GM19099 (cell line): ENCODE data around the gene FLT3.

Experiments used
- POLR2A ChIP-seq: IDR thresholded peaks from 3 replicates; pipeline ENCODE4 v1.6.1; 2011; ENCODE audit warnings: low read depth; ENCODE audit not compliant: insufficient read length; ENCODE audit errors: extremely low read depth

The FLT3 gene

DNA sequence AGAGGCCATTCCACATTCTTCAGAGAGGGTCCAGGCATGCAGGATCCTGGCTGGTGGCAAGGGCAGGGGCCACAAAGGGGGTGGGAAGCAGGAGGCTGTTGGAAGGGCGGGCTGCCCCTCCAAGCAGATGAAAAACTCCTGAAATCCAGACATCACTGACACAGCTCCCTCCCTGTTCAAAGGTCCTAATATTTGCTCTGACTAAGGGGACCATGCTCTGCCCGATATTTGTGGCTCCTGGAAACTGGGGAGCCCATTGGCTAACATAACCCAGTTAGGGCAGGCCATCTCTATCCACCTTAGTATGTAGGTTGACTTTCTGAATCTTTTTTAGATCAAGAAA, 127.9 kb downstream of the FLT3 start:
- no peak for TF ChIP-seq POLR2A

DNA sequence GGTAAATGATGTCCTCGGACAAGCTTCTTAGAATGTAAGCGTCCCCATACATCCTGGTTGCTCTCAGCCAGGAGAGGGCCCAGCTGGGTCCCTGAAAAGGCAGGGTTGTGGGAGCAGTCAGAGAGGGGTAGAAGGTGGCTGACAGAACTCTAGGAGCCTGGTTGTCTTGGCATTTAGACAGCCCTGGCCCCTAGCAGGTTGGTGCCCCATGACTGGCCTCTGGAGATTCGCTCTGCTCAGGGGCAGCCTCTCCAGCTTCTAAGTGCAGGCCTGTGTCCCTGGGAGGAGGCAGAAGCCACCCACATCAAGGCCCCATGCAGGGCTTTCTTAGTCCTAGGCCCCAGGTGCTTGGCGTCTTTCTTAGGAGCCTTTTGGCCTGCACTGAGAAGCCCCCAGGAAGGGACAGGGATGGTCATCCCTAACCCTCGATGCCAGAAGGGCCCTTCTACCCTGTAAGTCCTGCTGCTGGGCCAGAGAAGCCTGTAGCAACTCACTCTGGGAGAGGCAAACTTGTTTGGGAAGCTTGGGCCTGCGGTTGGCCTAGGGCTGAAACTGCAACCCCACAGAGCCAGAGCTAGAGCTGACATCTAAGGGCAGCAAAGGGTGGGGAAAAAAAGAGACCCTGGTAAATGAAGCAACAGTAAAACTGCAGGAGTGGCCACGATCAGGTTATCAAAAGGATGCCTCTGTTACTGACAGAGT, 128.4 kb downstream of the FLT3 start:
- TF ChIP-seq POLR2A: no peak

DNA sequence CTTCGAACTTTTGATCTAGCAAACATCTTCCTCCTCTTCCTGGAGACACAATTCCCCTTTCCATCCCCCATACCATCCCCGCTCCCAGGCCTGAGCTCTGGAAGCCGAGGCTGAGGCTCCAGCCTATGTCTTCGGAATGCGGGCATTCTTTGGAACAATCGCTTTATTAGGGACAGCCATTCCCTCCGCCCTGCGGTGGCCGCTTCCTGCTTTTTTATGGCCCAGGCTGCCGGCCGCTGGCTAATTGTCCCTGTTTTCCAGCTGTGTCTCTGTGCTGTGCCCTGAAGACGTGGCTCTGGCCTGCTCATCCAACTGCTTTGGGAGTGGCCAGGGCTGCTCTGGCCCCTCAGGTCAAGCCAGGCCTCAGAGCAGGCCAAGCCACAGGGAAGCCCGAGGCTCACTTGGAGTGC, 129.1 kb downstream of the FLT3 start:
- no peak for TF ChIP-seq POLR2A

DNA sequence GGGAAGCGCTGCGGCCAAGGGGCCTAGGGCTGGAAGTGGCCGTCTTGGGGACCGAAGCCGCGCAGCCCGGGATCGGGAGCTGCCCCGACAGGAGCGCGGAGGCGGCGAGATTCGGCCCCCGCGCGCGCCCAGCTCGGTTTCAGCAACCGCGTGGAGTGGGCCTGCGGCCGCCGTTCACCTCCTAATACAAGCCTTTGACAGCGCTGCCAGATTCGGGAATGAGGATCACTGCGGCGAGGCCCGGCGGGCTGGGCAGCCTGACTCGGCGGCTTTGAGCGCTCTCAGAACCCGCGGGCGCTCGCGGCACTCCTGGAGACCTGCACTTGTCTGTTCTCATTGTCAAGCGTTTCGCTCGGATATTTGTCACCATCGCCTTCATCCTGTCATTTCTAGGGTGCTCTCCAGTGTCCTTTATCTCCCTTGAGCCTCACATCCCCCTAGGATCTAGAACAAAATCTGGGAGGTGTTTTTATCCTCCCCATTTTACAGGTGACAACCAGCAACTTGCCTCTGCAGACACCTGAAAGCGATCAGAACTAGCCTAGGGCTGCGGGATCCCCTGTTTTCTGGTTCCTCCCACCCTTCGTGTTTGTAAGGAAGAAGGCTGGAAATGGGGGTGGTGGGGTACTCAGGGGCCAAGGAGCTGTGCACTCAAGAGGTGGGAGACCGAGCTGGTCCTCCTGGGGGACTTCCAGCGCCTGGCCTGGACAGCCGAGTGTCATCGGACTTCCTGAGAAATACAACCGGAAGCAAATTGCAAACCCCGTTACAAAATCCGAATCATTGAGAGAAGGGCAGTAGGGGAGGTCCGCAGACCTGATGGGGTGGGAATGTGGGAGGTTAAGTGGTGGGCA, 129.8 kb downstream of the FLT3 start:
- no peak for TF ChIP-seq POLR2A

DNA sequence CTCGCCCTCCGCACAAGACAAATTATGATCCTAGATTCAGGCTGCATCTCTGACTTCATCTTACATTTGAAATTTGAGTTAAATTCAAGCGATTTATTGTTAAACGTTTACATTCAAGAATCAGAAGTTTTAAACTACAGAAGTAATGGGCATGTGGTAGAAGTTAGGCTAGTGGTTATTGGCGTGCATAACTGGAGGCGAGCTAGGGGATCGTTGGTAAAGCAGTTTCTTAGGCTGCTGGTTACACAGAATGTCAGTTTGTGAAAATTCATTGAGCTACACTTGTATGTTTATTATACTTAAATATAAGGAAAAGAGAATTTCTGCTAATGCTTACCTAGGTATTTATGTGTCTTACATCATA, 130.5 kb downstream of the FLT3 start:
- no peak for TF ChIP-seq POLR2A

DNA sequence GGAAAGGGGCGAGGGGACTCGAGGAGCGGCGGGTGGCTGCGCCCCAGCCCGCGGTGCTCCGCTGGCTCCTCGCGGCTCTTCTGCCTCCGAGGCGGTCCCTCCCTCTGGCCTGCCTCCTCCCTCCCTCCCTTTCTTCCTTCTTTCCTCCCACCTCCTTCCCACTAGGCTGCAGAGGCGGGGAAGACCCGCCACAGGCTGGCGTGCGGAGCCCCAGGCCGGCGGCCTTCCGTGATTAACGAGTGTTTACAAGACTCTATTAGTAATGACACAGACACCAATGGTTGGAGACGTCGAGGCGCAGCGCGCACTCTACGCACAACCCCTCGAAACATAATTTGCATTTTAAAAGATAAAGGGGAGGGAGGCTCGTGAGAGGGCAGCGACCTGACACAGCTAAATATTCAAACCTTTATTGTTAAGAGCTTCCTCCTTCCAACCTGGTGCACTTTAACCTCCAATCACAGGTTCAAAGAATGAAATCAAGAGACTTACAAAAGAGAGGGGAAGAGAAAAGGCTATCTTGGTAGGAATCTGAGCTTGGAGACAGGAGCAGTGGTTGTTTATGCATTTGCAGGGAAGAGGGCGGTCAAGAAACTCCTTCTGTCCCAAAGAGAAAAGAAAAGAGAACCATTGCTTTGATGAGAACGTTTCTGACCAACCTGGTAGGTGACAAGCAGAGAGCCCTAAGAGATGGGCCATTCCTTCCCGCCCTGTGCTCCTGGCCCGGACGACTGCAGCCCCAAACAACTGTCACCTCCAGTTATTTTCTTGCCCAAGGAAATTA, 131.1 kb downstream of the FLT3 start, which contains the start of gene CDX2:
Gene CDX2, minus strand, starts transcription at position 234 of the 784 bp plus-strand sequence. CDS start 309 bp downstream, outside the sequence.
- no peak for TF ChIP-seq POLR2A

DNA sequence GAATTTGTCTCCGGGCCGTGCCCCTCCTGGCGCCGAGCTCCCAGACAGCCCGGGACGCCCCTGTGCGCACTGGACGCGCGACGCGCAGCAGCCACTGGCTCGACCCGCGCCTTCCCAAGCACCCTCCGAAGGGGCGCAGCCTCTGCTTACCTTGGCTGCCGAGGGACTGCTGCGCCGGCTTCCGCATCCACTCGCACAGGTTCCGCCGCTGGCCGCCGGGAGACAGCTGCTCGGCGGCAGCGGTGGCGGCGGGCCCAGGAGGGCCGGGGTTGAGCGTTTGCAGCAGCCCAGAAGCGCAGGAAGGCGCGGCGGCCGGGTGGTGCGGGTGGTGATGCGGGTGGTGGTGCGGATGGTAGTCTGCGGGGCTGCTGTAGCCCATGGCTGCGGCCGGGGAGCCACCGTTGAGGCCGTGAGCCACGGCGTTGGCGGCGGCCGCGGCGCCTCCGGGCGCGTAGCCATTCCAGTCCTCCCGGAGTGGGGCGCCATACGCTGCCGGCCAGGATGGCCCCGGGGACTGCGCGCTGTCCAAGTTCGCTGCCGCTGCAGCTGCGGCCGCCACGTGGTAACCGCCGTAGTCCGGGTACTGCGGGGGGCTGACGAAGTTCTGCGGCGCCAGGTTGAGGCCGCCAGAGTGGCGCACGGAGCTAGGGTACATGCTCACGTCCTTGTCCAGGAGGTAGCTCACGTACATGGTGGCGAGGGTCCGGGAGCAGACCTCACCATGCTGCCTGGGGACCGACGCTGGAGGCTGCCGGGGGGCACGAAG, 131.9 kb downstream of the FLT3 start:
- TF ChIP-seq POLR2A: no peak

DNA sequence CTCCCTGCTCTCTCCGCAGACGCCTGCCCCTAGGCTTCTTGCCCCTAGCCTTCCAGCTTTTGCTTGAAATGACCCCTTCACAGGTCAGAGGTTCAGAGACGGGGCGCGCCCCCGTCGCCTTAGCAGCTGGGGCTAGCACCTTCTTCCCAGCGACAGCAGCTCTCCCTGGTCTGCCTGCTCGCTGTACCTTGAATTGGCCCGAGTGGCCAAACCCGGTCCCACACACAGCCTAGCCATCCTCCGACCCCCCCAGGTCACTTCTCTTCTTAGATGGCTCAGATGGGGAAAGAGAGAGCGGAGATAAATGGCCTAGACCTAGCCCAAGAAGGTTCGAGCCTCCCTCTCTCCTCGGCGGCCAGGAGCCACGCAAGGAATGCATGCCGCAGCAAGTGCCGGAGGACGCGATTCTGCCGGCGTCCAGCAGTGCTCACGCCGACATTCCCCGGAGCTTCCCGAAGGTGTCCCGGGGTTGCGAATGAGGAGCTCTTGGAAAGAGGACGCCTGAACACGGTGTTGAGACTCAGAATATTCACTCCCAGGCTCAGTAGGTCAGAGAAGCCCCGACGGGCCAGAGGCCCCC, 132.6 kb downstream of the FLT3 start:
- TF ChIP-seq POLR2A: no peak

DNA sequence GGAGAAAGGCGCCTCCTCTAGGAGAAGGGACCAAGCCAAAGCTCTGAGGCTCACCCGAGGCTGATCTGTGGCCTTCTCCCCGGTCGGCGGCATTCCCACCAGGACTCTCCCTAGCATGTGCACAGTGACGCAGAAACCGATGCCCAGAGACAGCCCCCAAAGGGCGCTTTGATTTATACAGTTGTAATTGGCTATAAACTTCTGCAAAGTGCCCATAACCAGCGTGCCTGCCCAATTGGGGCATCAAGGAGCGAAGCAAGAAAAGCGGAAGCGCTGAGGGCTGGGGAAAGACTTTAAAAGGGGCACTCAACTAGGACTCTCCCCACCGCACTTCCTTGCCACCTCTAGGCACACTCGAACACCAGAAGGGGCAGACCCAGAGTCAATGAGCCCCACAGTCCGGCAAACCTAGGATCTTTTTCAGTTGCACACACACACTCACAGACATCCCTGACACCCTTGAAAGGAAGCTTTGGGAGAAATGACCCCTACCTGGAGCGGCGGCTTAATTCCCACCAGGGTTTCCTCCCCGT, 133.1 kb downstream of the FLT3 start:
- TF ChIP-seq POLR2A: no peak

DNA sequence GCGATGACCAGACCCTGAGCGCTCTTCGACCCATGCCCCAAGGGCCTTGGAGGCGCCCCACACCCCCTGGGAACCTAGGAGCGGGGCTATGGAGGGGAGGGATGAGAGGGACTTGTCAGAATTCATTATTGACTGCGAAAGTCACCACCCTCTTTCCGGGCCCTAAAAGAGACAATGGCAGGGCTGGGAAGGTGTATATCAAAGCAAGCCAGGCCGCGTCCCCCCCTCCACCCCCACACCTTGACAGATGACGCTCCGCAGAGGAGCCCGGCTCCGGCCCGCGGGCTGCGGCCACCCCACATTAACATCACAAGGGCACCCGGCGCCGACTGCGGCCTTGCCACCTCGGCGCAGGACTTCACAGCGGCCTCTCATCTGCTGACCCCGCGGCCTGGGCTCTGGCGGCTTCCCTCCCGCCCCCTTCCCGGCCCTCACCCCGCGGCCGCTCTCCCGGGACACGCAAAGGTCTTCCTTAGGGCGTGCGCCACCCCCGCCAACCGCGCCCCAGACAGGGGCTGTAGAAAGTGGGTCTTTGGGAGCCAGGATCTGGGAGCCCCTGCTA, 133.7 kb downstream of the FLT3 start:
- TF ChIP-seq POLR2A: no peak

DNA sequence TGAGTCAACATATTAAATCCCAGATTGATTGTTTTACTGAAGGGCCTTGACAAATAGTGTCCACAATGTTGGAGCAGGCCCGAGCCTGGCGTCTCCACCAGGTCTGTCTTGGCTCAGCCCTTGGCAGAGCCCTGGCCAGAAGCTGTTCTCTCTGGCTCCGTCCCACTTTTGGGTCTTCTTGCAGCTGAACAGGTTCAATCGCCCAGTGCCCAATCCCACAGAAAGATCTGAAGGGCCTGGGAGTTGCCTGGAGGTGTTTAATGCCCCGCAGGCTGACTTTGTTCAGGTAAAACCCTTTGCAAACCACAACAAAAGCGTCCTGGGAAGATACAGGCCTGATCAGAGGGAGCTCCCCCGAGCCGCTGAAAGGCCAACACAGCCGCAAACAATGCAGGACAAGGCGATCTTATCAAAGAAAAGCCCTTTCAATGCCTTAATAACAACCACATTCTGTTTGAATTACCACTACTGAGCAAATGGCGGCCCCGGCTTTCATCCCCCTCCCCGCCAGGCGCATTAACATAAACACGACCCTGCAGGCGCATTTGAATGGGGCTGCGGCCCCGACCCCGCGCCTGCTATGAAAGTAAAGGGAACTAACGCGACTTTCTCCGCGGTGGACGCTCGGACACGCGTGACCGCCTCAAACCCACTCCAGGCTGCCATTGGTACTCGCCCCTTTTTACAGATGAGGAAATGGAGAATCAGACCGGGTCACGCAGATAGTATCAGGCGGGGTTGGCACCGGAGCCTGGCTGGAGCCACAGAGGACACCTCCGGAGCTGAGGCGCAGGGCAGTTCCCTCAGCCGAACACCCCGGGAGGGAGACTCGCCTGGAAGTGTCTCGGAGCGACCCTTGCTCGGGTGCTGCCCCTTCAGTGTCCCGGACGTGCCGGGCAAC, 134.4 kb downstream of the FLT3 start:
- TF ChIP-seq POLR2A: no peak

DNA sequence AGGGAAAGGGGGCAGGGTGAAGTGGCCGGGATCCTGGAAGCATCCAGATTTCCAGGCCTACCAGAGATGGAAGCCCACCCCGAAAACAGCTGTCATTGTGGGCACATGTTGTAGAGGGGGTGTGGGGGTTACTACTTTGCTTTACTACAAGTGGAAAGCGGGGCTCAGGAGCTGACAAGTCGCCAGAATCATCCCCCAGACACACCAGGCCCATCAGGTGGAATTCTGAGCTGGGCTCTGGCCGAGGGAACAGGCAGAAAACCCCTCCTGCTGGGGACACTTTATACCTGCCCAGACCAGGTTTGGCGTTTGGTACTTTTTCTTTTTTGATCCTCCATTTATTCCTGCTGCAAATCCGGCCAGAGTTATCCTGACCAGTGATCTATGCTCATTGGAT, 135.0 kb downstream of the FLT3 start:
- TF ChIP-seq POLR2A: no peak
